Left kidney (tissue), 2 donors: ENCODE data around the gene LSM4. TPM values are rescaled to one million over a fixed set of nuclear protein-coding genes. Genes with fewer than 3 reads are reported as not detected.
"Not testable (repeated sequence)": the region's sequence is repeated elsewhere in the genome, so short reads cannot be mapped to it uniquely, and the experiment has no call there.

ENCODE experiments used
- DNase-seq: peaks from one replicate; pipeline ENCODE4 v3.0.0-alpha.2; 2013
- polyA plus RNA-seq: library from polyadenylated mRNA; unstranded; fragments of 120-200 nt; gene quantifications from one replicate; pipeline ENCODE4 v1.2.1, GENCODE V29; 2013; ENCODE audit not compliant: insufficient read length

LSM4 gene
- polyA plus RNA-seq, 1 donor = 84.7 TPM

GRCh38 chr19:18342090-18342632, 19.3 kb upstream of the LSM4 start:
- DNase-seq = no peak

GRCh38 chr19:18340990-18341868, 18.4 kb upstream of the LSM4 start:
- DNase-seq = no peak

GRCh38 chr19:18340190-18340989, 17.5 kb upstream of the LSM4 start, which contains the start of gene PGPEP1:
TSS of gene PGPEP1 (plus strand) at chr19:18340598. CDS start at chr19:18340682, 84 bp downstream.
- peak; percentile 52 for DNase-seq

GRCh38 chr19:18339723-18340122, 16.8 kb upstream of the LSM4 start:
- DNase-seq = no peak

GRCh38 chr19:18338541-18338940, 15.7 kb upstream of the LSM4 start:
- DNase-seq = no peak

- no peak for DNase-seq
Observed at GRCh38 chr19:18336121-18336520, 13.2 kb upstream of the LSM4 start.

GRCh38 chr19:18333680-18334079, 10.8 kb upstream of the LSM4 start:
- DNase-seq = no peak

GRCh38 chr19:18332917-18333530, 10.1 kb upstream of the LSM4 start:
- DNase-seq = no peak

- DNase-seq = peak; percentile 45
Observed at GRCh38 chr19:18330868-18331267, 8.0 kb upstream of the LSM4 start.

- no peak for DNase-seq
Observed at GRCh38 chr19:18329035-18329376, 6.1 kb upstream of the LSM4 start.

GRCh38 chr19:18328340-18329034, 5.6 kb upstream of the LSM4 start:
- peak; percentile 96 for DNase-seq

GRCh38 chr19:18326772-18327171, 3.9 kb upstream of the LSM4 start:
- no peak for DNase-seq

GRCh38 chr19:18324373-18324731, 1.5 kb upstream of the LSM4 start:
- DNase-seq = not testable (repeated sequence)

- peak; percentile 56 for DNase-seq
Observed at GRCh38 chr19:18322318-18322758, 538 bp downstream of the LSM4 start.

- no peak for DNase-seq
Observed at GRCh38 chr19:18321734-18322102, 1.2 kb downstream of the LSM4 start.

- no peak for DNase-seq
Observed at GRCh38 chr19:18320865-18321733, 1.8 kb downstream of the LSM4 start.

GRCh38 chr19:18319591-18320135, 3.2 kb downstream of the LSM4 start:
- no peak for DNase-seq

GRCh38 chr19:18317961-18318800, 4.7 kb downstream of the LSM4 start:
- DNase-seq = no peak

- DNase-seq = no peak
Observed at GRCh38 chr19:18313398-18313797, 9.5 kb downstream of the LSM4 start.
